ENCODE results near the gene AXDND1. TPM values are rescaled to one million over a fixed set of nuclear protein-coding genes. Genes with fewer than 3 reads are reported as not detected.

AXDND1 gene
- polyA plus RNA-seq, 3 donors from 2014 or later = not detected

DNA sequence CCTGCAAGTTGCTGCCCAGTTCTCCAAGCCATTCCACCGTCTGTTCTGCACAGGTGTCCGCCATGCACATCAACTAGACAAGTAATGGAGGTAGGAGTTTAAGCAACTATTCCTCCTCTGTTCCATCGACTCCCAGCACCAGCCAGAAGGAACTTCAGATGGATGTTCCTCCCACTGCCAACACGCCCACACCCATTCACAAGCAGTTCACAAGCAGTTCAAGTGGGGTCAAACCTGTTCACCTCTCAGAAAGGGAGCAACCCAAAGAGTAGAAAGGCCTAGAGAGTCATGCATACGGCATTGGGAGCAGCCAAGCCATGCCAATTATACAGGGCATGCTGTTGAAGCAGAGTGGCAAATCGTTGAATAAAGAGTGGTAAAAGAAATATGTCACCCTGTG is 221.6 kb downstream of the AXDND1 start:
- H3K9me3 Mint-ChIP-seq = peaks cover 0 to 9% (median 5%) of the 10 kb centered on the region in 6 donors
- H3K4me3 Mint-ChIP-seq = no peak overlapping the region
- H3K27ac Mint-ChIP-seq = no peak overlapping the region
- peaks cover 5 to 25% (median 12%) of the 10 kb centered on the region in 3 donors for H3K27me3 Mint-ChIP-seq (ENCODE audit: low read depth in 3 of 3)
- no peak for DNase-seq
- H3K4me1 Mint-ChIP-seq = no peaks in the 10 kb centered on the region
- no peaks in the 10 kb centered on the region for H3K36me3 Mint-ChIP-seq

DNA sequence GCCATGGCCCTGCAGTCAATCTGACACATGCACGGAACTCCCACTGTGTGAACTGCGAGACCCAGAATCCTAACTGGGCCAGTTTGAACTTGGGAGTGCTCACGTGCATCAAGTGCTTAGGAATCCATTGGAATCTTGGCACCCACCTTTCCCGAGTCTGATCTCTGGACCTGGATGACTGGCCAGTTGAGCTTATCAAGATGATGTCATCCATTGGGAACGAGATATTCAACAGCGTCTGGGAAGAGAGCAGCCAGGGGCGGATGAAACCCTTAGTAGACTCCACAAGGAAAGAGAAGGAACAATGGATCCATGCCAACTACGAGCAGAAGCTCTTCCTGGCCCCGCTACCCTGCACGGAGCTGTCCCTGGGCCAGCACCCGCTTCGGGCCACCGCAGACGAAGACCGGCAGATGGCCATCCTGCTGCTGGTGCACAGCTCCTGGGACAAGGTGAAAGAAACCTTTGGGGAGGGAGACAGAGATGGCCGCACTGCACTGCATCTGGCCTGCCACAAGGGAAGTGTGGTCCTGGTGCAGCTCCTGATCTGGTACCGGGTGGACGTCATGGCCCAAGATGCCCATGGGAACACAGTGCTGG is 222.8 kb downstream of the AXDND1 start:
- H3K27ac Mint-ChIP-seq = no peak overlapping the region
- no peak for DNase-seq
- no peaks in the 10 kb centered on the region for H3K4me1 Mint-ChIP-seq
- H3K9me3 Mint-ChIP-seq = peaks cover 0 to 9% (median 4%) of the 10 kb centered on the region in 6 donors
- H3K27me3 Mint-ChIP-seq (ENCODE audit: low read depth in 3 of 3) = peaks cover 5 to 26% (median 12%) of the 10 kb centered on the region in 3 donors
- H3K36me3 Mint-ChIP-seq = no peaks in the 10 kb centered on the region
- H3K4me3 Mint-ChIP-seq = no peak overlapping the region

DNA sequence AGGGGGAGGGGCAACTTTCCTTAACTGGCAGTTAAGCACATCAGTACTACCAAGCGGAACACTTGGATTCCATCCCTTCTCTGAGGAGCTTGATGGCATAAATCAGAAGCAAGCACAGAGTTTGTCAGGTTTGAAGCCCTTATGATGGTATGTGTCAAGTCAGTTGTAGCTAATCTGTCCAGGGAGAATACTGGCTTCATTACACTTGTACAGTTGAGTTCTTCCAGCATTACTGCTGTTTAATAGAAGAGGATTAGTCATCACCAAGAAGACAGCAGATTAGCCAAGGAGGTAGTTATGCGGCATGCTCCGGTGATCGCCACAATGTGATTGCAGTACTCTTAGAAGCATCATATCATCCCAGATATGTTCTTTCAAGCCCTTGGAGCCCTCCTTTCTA is 223.7 kb downstream of the AXDND1 start:
- Mint-ChIP-seq H3K4me3 (no peak overlapping the region), H3K36me3 (no peaks in the 10 kb centered on the region), H3K27me3 (ENCODE audit: low read depth in 3 of 3) (peaks cover 5 to 23% (median 9%) of the 10 kb centered on the region in 3 donors), H3K27ac (no peak overlapping the region), H3K4me1 (no peaks in the 10 kb centered on the region), H3K9me3 (peaks cover 0 to 9% (median 4%) of the 10 kb centered on the region in 6 donors)
- no peak for DNase-seq

DNA sequence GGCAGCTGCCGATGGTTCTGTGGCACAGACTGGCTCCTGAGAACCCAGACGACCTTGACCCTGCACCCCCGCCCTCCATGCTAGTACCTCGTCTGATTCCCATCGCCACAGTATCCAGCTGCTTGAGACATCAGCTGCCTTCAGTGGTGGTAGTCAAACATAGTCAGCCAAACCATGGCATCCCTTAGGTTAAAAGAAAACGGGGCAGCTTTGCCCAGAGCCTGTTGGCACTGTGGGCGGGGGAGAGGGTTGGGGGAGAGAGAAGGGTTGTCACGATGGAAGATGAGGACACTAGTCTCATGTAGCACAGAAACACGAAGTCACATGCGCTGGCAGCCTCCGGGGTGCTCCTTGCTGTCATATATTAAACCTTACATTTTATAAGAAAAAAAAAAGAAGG is 224.9 kb downstream of the AXDND1 start:
- no peak for DNase-seq
- Mint-ChIP-seq H3K27ac (no peak overlapping the region), H3K27me3 (ENCODE audit: low read depth in 3 of 3) (peaks cover 5 to 22% (median 8%) of the 10 kb centered on the region in 3 donors), H3K4me3 (no peak overlapping the region), H3K4me1 (no peaks in the 10 kb centered on the region), H3K36me3 (no peaks in the 10 kb centered on the region), H3K9me3 (peaks cover 0 to 7% (median 3%) of the 10 kb centered on the region in 6 donors)

DNA sequence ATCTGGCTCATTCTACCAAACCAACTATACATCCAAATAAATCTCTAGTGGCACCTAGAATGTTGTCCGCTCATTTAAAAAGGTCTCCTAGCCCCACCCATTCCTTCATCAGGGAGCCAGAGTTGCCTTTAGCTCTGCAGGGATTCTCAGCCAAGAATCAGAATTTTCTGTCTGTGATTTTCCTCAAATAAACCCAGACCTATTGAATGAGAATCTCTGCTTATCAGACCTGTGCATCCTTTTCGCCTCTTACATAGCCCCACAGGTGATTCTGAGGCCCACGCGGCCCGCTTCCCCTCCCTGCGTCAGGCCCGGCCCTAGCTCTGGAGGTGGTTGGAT is 225.5 kb downstream of the AXDND1 start:
- no peak overlapping the region for H3K4me3 Mint-ChIP-seq
- H3K27ac Mint-ChIP-seq = no peak overlapping the region
- peaks cover 0 to 7% (median 3%) of the 10 kb centered on the region in 6 donors for H3K9me3 Mint-ChIP-seq
- no peaks in the 10 kb centered on the region for H3K36me3 Mint-ChIP-seq
- peaks cover 5 to 19% (median 8%) of the 10 kb centered on the region in 3 donors for H3K27me3 Mint-ChIP-seq (ENCODE audit: low read depth in 3 of 3)
- H3K4me1 Mint-ChIP-seq = no peaks in the 10 kb centered on the region
- no peak for DNase-seq

DNA sequence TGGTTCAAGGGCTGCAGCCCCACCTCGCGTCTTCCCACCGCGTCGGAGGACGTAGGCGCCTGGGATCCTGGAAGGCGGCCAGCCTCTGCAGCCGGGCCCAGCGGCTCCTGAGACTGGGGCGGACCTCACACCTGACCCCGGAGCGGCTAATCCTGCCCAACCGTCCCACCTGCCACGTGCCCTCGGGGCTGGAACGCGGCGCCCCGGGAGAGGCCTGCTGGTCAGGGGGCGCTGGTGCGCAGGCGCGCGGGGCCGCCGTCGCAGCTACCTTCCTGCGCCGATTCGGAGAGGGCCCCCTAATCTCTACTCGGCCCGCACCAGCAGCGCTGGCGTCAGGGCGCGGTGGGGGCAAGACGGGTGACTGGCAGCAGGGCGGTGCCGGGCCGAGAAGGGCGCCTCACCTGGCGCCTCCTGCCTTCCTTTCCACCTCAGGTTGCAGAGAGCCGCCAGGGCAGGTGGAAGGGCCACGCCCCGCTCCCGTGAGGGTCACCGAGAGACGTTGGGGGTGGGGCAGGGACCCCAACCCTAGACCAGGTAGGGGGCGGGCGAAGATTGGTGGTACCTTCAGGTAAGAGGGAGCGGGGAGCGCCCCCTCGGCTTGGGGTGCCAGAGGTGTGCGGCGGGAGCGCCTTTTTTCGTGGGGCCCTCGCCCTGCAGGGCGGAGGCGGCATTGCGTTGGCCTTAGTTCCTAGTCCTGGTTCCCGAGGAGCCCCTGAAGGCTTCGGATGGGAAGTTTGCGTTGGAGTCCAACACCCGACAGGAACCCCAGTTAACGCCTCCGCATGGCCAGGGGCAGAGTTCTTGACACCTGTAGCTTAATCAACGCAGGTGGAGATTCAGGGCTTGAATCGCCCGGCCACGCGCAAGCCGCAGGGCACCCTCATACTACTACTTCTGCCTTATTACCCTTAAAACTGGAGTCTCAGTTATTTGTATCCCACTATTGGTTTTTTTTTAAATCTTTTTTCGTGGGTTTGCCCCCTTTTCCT is 226.1 kb downstream of the AXDND1 start, which contains the start of gene TDRD5:
TDRD5 (plus strand) TSS at position 241 of the 989 bp plus-strand sequence. CDS start 784 bp downstream, outside the sequence.
- Mint-ChIP-seq H3K4me3 (no peak within 1 kb of the TSS), H3K27ac (no peak within 1 kb of the TSS), H3K4me1 (no peaks in the 10 kb centered on the region), H3K27me3 (ENCODE audit: low read depth in 3 of 3) (peaks cover 5 to 17% (median 5%) of the 10 kb centered on the region in 3 donors), H3K9me3 (peaks cover 0 to 7% (median 2%) of the 10 kb centered on the region in 6 donors), H3K36me3 (no peaks in the 10 kb centered on the region)
- DNase-seq = no peak

DNA sequence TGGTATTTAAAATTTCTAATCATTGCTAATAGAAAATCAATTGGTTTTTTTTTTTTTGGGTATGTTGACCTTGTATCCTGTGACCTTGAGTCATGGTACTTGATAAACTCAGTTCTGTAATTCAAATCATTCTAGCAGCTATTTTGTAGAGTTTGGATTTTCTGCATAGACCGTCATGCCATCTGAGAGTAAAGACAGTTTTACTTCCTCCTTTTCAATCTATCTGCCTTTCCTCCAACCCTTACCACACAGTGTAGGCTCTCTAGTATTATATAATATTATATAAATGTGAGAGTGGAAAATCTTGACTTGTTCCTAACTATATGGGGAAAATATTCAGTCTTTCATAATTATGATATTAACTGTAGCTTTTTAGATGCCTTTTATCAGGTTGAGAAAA is 232.9 kb downstream of the AXDND1 start:
- no peaks in the 10 kb centered on the region for H3K36me3 Mint-ChIP-seq
- DNase-seq = no peak
- H3K4me3 Mint-ChIP-seq = no peak overlapping the region
- H3K9me3 Mint-ChIP-seq = peaks cover 0 to 14% (median under 1%) of the 10 kb centered on the region in 6 donors
- H3K27me3 Mint-ChIP-seq (ENCODE audit: low read depth in 3 of 3) = no peaks in the 10 kb centered on the region
- H3K27ac Mint-ChIP-seq = no peak overlapping the region
- H3K4me1 Mint-ChIP-seq = no peaks in the 10 kb centered on the region

DNA sequence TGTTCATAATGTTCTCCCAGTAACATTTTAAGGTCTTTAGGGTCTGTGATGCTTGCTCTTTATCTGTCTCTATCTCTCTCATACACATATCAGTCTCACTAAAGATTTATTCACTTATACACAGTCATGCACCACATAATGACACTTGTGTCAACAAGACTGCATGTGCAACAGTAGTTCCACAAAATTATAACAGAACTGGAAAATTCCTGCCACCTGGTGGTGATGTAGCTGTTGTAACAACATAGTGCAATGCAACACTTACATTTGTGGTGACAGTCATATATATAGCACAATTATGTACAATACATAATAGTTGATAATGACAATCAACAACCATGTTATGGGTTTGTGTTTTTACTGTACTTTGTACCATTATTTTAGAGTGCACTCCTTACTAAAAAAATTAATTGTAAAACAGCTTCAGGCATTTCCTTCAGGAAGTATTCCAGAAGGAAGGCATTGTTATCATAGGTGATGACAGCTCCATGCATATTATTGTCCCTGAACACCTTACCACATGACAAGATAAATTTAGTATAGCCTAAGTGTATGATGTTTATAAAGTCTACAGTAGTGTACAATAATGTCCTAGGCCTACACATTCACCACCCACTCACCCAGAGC is 234.0 kb downstream of the AXDND1 start:
- no peak for DNase-seq
- Mint-ChIP-seq H3K27me3 (ENCODE audit: low read depth in 3 of 3) (no peaks in the 10 kb centered on the region), H3K36me3 (no peaks in the 10 kb centered on the region), H3K4me1 (no peaks in the 10 kb centered on the region), H3K9me3 (peaks cover 0 to 14% (median 4%) of the 10 kb centered on the region in 6 donors), H3K4me3 (no peak overlapping the region), H3K27ac (no peak overlapping the region)

DNA sequence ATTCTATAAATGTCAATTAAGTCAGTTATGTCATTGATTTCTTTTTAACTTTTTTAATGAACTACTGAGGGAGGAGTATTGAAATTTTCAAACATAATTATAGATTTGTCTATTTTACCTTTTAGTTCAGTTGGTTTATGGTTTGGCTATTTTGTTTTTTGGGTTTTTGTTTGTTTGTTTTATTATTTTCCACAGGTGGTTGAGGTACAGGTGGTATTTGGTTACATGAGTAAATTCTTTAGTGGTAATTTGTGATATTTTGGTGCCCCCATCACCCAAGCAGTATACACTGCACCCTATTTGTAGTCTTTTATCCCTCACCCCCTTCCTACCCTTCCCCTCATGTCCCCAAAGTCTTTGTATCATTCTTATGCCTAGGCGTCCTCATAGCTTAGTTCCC is 235.3 kb downstream of the AXDND1 start:
- H3K9me3 Mint-ChIP-seq = peaks cover 0 to 14% (median 4%) of the 10 kb centered on the region in 6 donors
- H3K36me3 Mint-ChIP-seq = no peaks in the 10 kb centered on the region
- no peak for DNase-seq
- H3K4me3 Mint-ChIP-seq = no peak overlapping the region
- no peaks in the 10 kb centered on the region for H3K4me1 Mint-ChIP-seq
- H3K27me3 Mint-ChIP-seq (ENCODE audit: low read depth in 3 of 3) = peaks cover 0 to 3% (median 0%) of the 10 kb centered on the region in 3 donors
- no peak overlapping the region for H3K27ac Mint-ChIP-seq

Other genes starting within 250 kb of the AXDND1 start
- gene ABL2, start 136.3 kb upstream of the AXDND1 start, polyA plus RNA-seq = 1 to 10 TPM in 1 of 3 donors, under 1 TPM in 1, not detected in 1; 0.36 to 2.1 TPM
- 100 to 1,000 TPM in 1 of 3 donors, 10 to 100 TPM in 2; 59.6 to 144 (median 95.3) TPM for gene SOAT1, start 72.2 kb upstream of the AXDND1 start, polyA plus RNA-seq
- not detected for gene NPHS2, start 210.0 kb downstream of the AXDND1 start, polyA plus RNA-seq
- gene TDRD5, start 225.9 kb downstream of the AXDND1 start, polyA plus RNA-seq = not detected

All from immature natural killer cell (primary cell).